ENCODE results near the gene DEFB115.
"Not testable (repeated sequence)": the region's sequence is repeated elsewhere in the genome, so short reads cannot be mapped to it uniquely, and the experiment has no call there.

The DEFB115 gene, protein sequence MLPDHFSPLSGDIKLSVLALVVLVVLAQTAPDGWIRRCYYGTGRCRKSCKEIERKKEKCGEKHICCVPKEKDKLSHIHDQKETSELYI

DNA sequence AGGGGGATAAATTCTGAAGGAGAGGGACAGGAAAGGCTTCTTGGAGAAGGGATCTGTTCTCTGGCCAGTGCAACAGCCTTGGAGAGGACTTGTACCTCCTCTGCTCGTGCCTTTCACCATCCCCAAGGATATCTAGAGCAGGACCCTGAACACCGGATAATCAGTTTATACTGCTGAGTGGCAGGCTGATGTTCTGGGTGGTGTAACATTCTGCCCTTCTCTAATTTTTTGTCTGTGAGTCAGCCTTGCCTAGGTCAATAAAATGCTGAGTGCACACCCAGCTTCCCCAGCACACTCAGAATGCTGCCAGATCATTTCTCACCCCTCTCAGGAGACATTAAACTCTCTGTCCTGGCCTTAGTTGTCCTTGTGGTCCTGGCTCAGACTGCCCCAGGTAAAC lies at the start of gene DEFB115:
TSS of gene DEFB115 (plus strand) at position 301 of the 400 bp plus-strand sequence. CDS start at position 301, 0 bp downstream.
- DNase-seq: no peak

DNA sequence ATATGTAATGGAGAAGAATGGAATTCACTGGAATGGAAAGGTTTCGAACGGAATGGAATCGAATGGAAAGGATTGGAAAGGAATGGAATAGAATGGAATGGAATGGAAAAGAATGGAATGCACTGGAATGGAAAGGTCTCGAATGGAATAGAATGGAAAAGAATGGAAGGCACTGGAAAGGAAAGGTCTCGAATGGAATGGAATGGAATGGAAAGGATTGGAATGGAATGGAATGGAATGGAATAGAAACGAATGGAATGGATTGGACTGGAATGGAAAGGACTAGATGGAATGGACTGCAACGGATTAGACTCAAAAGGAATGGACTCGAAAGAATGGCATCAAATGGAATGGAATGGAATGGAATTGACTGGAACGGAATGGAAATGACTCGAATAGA lies 20.5 kb upstream of the DEFB115 start:
- no peak for DNase-seq

DNA sequence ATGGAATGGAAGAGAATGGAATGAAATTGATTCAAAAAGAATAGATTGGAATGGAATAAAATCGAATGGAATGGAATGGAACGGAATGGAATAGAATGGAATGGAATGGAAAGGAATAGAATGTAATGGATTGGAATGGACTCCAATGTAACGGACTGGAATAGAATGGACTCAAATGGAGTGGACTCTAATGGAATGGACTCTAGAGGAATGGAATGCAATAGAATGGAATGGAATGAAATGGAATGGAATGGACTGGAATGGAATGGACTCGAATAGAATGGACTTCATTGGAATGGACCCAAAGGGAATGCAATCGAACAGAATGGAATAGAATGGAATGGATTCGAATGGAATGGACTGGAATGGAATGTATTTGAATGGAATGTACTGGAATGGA lies 19.7 kb upstream of the DEFB115 start:
- no peak for DNase-seq

DNA sequence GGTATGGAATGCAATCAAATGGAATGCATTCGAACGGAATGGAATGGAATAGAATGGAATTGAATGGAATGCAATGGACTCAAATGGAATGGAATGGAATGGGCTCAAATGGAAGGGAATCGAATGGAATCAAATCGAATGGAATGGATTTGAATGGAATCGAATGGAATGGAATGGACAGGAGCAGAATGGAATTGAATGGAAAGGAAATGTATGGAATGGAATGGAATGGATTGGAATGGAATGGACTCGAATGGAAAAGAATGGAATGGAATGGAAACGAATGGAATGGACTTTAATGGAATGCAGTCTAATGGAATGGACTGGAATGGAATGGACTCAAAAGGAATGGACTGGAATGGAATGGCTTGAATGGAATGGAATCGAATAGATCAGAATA lies 18.3 kb upstream of the DEFB115 start:
- DNase-seq: no peak

DNA sequence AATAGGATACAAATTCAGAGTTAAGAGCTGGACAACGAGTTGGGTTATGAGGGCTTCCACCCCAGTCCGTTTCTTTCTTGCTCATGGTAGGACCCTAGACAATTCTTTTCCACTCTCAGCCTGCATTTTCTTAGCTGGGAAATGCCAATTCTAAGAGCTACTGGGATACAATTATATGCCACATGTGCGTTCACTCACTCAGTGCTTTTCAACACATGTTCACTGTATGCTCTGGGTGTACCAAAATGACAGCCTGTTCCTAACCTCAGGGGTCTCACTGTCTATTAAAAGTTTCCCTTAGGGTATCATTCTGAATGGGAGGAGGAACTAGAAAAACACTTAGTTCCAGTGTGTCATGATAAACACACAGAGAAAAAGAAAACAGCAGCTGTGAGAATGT lies 505 bp upstream of the DEFB115 start:
- DNase-seq: no peak

DNA sequence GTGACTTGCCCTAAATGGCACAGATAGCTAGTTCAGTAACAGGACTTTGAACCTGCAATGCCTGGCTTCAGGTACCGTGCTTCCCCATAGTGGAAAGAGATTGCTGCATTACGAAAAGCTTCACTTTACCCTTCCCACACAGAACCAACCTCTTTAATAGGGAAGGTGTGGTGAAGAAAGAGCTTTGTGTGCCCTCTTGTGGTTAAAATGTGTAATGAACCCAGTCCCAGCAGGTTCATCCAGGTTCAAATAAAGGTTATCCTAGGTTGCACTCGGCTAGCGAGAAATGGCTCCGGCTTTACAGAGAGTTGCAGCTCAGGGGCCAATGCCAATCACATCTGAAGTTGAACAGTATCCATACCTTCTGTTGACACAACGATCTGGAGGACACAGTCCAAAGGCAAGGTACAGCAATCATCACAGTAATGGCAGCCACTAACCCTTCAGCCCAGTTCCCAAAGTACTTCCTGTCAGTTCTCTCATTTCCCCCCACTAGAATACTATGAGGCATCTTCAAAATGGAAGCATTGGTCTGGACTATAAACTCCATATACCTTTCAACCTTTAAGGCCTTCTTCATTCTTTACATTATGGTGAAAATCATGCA lies 3.0 kb downstream of the DEFB115 start:
- DNase-seq: peak; percentile 23 to 40

DNA sequence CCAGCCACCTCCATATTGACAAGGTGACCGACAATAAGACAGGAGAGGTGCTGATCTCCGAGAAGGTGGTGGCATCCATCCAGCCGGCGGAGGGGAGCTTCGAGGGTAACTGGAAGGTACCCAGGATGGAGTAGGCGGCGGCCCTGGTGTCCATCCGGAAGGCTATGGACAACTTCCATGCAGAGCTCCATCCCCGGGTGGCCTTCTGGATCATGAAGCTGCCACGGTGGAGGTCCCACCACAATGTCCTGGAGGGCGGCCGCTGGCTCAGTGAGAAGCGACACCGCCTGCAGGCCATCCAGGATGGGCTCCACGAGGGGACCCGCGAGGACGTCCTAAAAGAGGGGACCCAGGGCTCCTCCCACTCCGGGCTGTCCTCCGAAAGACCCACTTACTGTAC lies 17.0 kb downstream of the DEFB115 start:
- DNase-seq: no peak

DNA sequence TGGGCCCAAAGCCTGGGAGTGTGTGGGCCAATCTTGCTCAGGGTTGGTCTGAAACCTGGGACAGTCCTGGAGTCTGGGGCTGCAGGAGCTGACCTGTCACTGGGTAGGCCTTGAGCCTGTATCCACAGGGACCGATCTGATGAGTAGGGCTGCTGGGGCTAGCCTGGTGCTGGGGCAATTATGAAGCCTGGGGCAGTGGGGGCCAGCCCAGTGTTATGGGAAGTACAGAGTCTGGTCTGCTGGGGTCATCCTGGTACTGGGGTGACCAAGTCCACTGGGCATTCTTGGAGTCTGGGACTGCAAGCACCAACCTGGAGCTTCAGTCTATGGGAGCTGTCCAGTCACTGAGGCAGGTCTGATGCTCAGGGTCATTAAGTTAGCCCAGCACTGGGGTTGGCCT lies 20.7 kb downstream of the DEFB115 start:
- DNase-seq: no peak

DNA sequence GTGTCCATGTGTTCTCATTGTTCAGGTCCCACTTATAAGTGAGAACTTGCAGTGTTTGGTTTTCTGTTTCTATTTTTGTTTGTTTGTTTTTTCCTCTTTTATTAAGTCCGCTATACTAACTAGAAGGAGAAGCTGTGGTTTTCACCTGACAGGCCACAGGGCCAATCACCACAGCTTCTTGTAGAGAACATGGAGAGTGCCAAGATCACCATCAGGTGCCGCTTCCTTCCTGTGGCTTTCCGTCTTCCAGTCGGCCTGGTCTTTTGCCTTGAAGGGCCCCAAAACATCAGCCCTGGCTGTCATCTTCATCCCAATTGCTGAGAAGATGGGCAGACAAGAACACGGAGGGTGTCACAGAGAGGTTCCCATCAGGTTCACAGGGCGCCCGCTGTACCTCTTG lies 27.5 kb downstream of the DEFB115 start:
- not testable (repeated sequence) for DNase-seq

DNA sequence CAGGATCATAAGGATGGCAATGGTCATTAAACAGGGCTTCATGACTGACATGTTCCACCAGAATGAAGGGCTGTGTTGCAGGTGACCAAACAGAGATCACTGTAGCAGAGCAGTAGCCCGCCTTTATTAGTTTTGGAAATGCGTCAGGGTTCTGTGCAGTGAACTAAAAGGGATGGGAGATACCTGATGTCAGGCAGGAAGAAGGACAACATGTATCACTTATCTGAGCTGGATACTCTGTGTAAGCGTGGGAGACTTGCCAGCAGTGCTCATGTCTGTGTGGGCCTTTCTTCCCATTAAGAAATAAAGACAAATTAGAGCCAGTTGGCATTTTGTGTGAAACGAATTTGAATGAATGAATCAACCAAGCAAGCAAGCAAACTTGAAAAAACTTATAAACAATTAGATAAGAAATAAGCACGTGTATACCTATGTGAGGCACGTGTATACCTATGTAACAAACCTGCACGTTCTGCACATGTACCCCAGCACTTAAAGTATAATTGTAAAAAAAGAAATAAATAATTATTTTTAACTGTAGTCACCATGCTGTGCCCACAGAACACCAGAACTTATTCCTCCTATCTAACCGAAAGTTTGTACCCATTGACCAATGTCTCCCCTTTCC lies 51.2 kb downstream of the DEFB115 start, which contains the start of gene DEFB116:
TSS of gene DEFB116 (minus strand) at position 51 of the 628 bp plus-strand sequence. CDS start at position 51, 0 bp downstream.
- no peak for DNase-seq
